GM12874 (cell line): ENCODE measurements around the gene CAMK2B.

Source experiments
- TF ChIP-seq, protein P1 (sequence below): IDR thresholded peaks from 2 replicates; pipeline ENCODE4 v1.5.1; 2011; ENCODE audit warnings: low read depth, mild to moderate bottlenecking, control low read depth, low read length, moderate library complexity; ENCODE audit not compliant: insufficient read depth

CAMK2B gene

GRCh38 chr7:44323381-44324203 lies 1.8 kb downstream of the CAMK2B start:
- TF ChIP-seq, protein P1, sequence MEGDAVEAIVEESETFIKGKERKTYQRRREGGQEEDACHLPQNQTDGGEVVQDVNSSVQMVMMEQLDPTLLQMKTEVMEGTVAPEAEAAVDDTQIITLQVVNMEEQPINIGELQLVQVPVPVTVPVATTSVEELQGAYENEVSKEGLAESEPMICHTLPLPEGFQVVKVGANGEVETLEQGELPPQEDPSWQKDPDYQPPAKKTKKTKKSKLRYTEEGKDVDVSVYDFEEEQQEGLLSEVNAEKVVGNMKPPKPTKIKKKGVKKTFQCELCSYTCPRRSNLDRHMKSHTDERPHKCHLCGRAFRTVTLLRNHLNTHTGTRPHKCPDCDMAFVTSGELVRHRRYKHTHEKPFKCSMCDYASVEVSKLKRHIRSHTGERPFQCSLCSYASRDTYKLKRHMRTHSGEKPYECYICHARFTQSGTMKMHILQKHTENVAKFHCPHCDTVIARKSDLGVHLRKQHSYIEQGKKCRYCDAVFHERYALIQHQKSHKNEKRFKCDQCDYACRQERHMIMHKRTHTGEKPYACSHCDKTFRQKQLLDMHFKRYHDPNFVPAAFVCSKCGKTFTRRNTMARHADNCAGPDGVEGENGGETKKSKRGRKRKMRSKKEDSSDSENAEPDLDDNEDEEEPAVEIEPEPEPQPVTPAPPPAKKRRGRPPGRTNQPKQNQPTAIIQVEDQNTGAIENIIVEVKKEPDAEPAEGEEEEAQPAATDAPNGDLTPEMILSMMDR: no peak

GRCh38 chr7:44322631-44323363 lies 2.6 kb downstream of the CAMK2B start:
- TF ChIP-seq, protein P1: no peak

DNA sequence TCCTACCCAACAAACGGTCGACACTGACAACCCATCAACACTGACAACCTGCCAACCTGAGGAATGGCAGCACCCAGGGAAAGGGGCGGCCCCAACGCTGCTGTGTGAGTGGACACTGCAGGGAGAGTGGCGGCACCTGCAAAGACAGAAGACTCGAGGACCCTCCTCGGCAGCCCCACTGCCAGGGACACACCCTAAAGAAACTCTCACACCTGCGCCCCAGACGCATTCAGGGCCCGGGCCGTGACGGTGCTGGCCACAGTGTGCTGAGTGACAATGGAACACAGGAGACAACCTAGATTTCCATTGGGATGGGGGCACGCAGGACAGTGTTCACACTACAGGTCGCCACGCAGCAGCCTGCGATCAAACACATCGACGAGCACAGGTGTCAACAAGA lies 3.6 kb downstream of the CAMK2B start:
- TF ChIP-seq, protein P1: no peak

DNA sequence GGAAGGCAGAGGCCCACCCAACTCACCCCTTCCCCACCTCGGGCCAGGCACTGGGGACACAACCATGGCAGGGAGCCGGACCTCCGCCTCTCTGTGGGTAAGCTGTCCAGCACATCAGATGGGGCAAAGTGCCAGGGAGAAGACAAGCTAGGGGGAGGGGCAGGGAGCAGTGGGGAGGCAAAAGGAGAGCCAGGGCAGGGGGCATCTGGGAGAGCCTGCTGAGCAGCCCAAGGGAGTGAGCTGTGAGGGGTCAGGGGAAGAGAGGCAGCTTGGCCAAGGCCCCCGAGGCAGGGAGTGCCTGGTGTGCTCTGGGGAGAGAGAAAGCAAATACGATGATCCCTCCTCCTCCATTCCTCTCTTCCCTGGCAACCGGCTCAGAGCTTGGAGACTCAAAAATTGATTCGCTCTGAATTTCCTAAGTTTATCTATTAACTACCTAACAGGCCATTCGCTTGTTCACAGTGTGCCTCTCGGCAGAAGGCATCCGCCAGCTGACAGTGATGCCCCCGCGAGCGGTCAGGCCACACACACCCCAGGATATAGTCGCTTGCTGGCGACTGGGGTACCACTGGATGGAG lies 4.5 kb downstream of the CAMK2B start:
- TF ChIP-seq, protein P1: no peak

DNA sequence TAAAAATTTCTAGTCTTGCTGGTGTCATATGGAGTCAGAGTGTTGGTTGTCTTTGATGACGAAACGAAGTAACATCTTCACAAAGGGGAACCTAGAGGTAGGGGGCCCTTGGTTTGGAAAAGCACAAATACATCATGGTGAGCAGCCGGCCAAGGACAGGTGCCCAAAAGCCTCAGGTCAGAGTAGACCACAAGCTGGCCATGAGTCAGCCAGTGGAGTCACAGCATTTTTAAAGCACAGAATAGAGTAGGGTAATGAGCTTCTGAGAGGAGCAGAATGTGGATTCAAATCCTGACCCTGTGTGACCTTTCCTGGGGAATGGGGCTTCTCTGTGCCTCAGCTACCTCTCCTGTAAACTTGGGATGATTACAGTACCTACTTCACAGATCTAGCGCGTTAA lies 5.3 kb downstream of the CAMK2B start:
- TF ChIP-seq, protein P1: no peak

DNA sequence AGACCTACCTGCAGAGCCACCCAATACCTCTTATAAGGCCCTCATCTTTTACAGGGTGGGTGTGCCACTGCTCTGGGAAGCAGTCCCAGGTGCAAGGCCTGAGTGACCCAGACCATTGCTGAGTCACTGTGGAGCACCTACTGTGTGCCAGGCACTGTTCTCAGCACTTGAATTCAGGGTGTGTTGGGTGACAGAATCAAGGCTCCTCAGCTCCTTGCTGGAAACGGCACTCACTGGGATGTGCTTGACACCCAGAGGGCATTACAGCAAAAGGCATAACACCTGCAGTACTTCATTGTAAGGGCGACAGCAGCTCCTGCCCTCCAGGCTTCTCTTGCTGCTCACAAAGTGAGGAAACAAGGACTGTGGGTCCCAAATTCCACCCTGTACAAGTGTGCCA lies 7.1 kb downstream of the CAMK2B start:
- TF ChIP-seq, protein P1: no peak

DNA sequence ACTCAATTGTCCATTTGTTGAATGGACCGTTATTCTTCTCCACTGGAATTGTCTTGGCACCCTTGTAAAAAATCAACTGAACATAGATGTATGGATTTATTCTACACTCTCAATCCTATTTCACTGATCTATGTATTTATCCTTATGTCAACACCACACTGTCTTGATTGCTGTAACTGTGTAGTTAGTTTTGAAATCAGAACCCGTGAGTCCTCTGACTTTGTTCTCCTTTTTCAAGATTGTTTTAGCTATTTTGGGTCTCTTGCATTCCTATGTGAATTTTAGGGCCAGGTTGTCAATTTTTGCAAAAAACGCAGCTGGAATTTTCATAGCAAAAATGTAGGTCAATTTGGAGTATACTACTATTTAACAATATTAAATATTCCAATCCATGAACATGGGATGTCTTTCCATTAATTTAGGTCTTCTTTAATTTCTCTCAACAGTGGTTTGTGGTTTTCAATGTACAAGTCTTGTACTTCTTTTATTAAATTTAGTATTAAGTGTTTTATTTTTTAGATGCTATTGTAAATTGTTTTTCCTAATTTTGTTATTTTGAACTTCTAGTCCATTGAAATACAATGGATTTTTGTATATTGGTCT lies 10.0 kb downstream of the CAMK2B start:
- TF ChIP-seq, protein P1: no peak
